ENCODE measurements around the gene CDCA5. TPM values are rescaled to one million over a fixed set of nuclear protein-coding genes. Genes with fewer than 3 reads are reported as not detected.

Gene CDCA5
- total RNA-seq, 3 donors from 2014 or later = 0.96 to 1.2 (median 0.98) TPM

DNA sequence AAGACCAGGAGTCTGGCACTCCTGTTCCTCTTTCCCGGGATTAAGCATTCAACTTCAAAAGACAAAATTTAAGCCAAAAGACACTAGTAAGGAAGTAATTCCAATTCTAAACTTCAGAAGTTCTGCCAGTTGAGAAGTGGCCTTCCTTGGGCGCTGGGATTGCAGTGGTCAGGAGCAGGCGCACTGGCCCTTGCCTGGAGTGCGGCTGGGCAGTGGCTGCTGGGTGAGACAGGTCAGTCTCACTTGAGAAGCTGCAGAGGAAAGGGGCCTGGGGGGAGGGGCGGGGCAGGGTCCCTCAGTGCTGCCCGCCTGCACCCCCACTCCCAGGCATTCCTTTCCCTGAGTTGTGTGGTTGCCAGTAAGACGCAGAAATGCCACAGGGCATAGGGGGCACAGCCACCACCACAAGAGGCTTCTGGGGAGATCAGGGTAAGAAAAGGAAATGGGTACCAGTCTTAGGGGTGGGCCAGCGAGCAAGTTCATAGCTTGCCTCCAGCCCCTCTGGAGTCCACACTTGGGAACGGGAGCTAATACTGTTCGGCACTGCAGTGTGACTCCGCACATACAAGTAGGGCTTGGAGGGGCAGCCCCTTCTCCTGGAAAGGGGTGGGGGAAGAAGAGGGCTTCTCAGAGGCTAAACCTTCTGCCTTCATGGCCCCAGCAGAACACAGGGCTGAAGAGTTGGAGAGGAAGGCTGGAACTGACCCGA lies 43.8 kb upstream of the CDCA5 start:
- no peaks in the 10 kb centered on the region for H3K27me3 ChIP-seq
- intact Hi-C loops (cut with DNase I; ENCODE audit: low total_unique reads) = loop anchor here (10.0 kb wide), 1 partner anchor 57 kb away; the partner anchor contains the start of gene CAPN1
- TF ChIP-seq, protein P1, sequence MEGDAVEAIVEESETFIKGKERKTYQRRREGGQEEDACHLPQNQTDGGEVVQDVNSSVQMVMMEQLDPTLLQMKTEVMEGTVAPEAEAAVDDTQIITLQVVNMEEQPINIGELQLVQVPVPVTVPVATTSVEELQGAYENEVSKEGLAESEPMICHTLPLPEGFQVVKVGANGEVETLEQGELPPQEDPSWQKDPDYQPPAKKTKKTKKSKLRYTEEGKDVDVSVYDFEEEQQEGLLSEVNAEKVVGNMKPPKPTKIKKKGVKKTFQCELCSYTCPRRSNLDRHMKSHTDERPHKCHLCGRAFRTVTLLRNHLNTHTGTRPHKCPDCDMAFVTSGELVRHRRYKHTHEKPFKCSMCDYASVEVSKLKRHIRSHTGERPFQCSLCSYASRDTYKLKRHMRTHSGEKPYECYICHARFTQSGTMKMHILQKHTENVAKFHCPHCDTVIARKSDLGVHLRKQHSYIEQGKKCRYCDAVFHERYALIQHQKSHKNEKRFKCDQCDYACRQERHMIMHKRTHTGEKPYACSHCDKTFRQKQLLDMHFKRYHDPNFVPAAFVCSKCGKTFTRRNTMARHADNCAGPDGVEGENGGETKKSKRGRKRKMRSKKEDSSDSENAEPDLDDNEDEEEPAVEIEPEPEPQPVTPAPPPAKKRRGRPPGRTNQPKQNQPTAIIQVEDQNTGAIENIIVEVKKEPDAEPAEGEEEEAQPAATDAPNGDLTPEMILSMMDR (IDR thresholded peaks at IDR 0.05) = no peak
- TF ChIP-seq POLR2A (IDR thresholded peaks at IDR 0.05) (no peak), POLR2AphosphoS5 (IDR thresholded peaks at IDR 0.05) (no peak)
- no peak overlapping the region for H3K4me3 ChIP-seq
- peaks cover 0 to 4% of the 10 kb centered on the region in 2 donors for H3K4me1 ChIP-seq
- no peak for DNase-seq (ENCODE audit: low spot score in 2 of 2)
- H3K9me3 ChIP-seq = no peaks in the 10 kb centered on the region
- H3K36me3 ChIP-seq = peaks cover 48% of the 10 kb centered on the region
- no peak overlapping the region for H3K27ac ChIP-seq

DNA sequence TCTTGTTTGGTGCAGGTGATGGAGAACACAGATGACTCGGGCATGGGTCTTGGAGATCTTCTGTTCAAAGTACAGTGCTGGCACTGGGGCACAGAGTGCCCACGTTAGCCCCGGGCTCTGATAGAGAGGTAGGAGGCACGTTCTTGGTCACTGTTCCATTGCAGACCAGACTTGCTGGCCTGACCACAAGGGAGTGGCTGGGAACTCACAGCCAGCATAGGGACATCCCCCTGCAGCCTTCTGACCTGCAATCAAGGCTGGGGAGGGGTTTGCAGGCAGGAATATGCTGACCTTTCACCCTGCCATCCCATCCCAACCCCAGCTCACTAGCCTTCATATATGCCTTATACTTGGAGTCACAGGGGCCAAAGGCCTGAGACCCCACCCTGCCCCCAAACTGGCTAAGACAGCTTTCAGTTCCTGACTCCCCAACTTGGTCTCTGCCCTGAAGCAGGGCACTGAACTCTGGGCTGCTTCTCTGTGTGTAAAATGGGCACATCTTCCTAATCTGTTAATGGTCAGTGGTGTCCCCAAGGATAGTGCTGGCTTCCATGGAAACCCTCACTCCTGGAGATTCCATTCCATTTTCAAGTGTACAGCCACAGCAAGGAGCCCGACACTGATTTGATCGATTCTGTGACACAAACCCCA lies 42.9 kb upstream of the CDCA5 start:
- intact Hi-C loops (cut with DNase I; ENCODE audit: low total_unique reads) = loop anchor here (10.0 kb wide), 1 partner anchor 58 kb away; the partner anchor contains the start of gene CAPN1
- Histone ChIP-seq H3K9me3 (no peaks in the 10 kb centered on the region), H3K27ac (no peak overlapping the region), H3K27me3 (no peaks in the 10 kb centered on the region), H3K4me1 (no peaks in the 10 kb centered on the region), H3K4me3 (no peak overlapping the region), H3K36me3 (peaks cover 44% of the 10 kb centered on the region)
- no peak for DNase-seq (ENCODE audit: low spot score in 2 of 2)
- TF ChIP-seq POLR2A (IDR thresholded peaks at IDR 0.05) = no peak
- no peak for TF ChIP-seq POLR2AphosphoS5 (IDR thresholded peaks at IDR 0.05)
- TF ChIP-seq, protein P1 (IDR thresholded peaks at IDR 0.05) = no peak

DNA sequence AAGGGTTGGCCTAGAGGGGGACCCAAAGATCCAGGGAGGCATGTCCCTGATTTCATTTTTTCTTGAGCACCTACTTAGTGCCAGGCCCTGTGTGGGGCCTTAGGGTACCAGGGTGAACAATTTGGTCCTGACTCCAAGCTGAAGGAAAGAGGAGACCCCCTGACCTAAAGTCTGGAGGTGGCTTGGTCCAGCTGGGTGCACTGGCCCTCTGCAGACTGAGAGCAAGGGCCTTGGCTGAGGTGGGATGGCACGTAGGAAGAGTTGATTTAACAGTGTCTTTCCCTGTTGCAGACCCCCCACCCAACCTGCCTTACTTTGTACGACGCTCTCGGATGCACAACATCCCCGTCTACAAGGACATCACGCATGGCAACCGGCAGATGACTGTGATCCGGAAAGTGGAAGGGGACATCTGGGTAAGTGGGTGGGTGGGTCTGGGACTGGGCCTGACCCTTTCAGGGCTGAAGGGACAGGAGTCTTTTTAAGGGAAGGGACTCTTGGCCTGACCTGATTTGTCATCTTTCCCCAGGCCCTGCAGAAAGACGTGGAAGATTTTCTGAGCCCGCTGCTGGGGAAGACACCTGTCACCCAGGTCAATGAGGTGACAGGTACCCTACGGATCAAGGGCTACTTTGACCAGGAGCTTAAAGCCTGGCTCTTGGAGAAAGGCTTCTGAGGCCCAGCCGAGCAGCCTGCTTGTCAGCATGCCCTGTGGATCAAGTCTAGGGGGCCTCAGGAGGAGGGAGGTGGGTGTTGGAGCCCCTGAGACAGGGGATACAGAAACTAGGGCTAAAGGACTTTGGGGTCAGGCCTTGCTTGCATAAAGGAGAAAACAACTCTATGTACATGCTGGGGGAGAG lies 41.6 kb upstream of the CDCA5 start:
- H3K9me3 ChIP-seq = no peaks in the 10 kb centered on the region
- no peak overlapping the region for H3K4me3 ChIP-seq
- intact Hi-C loops (cut with DNase I; ENCODE audit: low total_unique reads) = loop anchor here (10.0 kb wide), 1 partner anchor 59 kb away; the partner anchor contains the start of gene CAPN1
- H3K36me3 ChIP-seq = peaks cover 36% of the 10 kb centered on the region
- DNase-seq (ENCODE audit: low spot score in 2 of 2) = no peak
- no peaks in the 10 kb centered on the region for H3K27me3 ChIP-seq
- peaks cover 5 to 7% of the 10 kb centered on the region in 2 donors for H3K4me1 ChIP-seq
- no peak overlapping the region for H3K27ac ChIP-seq
- TF ChIP-seq POLR2A (IDR thresholded peaks at IDR 0.05) (no peak), POLR2AphosphoS5 (IDR thresholded peaks at IDR 0.05) (no peak)
- TF ChIP-seq, protein P1 (IDR thresholded peaks at IDR 0.05) = no peak

DNA sequence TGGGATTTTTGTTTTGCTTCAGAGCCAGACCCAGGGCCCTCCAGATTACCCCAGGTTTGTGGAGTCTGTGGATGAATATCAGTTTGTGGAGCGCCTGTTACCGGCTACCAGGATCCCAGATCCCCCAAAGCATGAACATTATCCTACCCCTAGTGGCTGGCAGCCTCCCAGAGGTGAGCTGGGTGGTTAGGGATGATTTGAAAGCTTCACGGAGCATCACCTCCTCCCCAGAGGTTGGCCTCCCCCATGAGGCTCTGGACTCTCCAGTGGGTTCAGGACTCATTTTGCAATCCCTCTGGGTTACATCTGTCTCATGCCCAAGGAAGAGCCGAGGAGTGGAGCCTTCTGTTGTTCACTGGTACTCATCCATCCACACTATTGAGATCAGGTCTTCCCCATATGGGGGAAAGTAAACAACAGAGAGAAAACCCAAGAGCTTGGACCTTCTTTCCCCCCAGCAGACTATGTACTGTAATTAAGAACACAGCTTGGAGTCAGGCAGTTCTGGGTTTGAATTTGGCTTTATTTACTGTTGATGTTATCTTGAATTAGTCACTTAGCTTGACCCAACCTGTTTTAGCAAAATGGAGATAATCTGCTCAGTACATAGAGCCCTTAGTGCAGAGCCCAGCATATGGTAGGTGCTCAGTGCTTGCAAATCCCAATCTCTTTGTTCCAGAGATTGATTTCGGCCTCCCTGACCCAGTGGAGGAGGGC lies 40.8 kb upstream of the CDCA5 start:
- H3K36me3 ChIP-seq = peaks cover 29% of the 10 kb centered on the region
- TF ChIP-seq, protein P1 (IDR thresholded peaks at IDR 0.05) = no peak
- no peak for TF ChIP-seq POLR2A (IDR thresholded peaks at IDR 0.05)
- TF ChIP-seq POLR2AphosphoS5 (IDR thresholded peaks at IDR 0.05) = no peak
- no peak overlapping the region for H3K4me3 ChIP-seq
- H3K27ac ChIP-seq = no peak overlapping the region
- DNase-seq (ENCODE audit: low spot score in 2 of 2) = no peak
- H3K9me3 ChIP-seq = no peaks in the 10 kb centered on the region
- intact Hi-C loops (cut with DNase I; ENCODE audit: low total_unique reads) = loop anchor here (10.0 kb wide), 1 partner anchor 60 kb away; the partner anchor contains the start of gene CAPN1
- no peaks in the 10 kb centered on the region for H3K27me3 ChIP-seq
- peaks cover 5 to 7% of the 10 kb centered on the region in 2 donors for H3K4me1 ChIP-seq

Measured in breast epithelium (tissue), 4 donors.